Measurements from ENCODE around the gene TRIM26. TPM values are rescaled to one million over a fixed set of nuclear protein-coding genes. Genes with fewer than 3 reads are reported as not detected.
"Not testable (repeated sequence)": the region's sequence is repeated elsewhere in the genome, so short reads cannot be mapped to it uniquely, and the experiment has no call there.

TRIM26 gene
- total and polyA plus RNA-seq, 7 donors, result 13.1 to 36.4 (median 15.6) TPM

- no peak for ATAC-seq
- intact Hi-C loops (cut with DNase I), result no loop called here
Measured at GRCh38 chr6:30147096-30147495, 66.1 kb downstream of the TRIM26 start.

DNA sequence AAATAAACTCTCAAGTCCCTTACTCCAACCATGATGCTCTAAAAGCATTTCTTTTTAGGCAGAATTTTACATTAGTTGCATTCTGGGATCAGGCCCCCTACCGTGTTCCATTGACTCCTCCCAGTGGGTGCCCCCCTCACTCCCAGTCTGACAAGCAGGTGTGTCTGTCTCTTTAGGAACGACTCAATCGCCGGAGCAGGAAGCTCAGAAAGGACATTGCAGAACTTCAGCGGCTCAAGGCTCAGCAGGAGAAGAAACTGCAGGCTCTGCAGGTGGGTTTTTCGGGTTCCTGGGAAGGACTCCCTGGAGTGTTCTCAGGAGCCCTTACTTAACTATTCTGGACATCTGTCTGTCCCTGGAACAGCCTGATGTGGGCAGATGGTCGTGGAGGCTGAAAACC is 67.4 kb downstream of the TRIM26 start:
- no peaks in the 10 kb centered on the region for H3K36me3 ChIP-seq (ENCODE audit: insufficient read depth in 1 of 2, low read depth in 1 of 2)
- intact Hi-C loops (cut with DNase I), result no loop called here
- H3K4me3 ChIP-seq, result no peak overlapping the region
- TF ChIP-seq CTCF (IDR thresholded peaks at IDR 0.05), result no peak
- no peak for ATAC-seq
- H3K9me3 ChIP-seq, result no peaks in the 10 kb centered on the region
- 39 to 44% (median 40%) methylated on average over 7 of the region's 7 CpGs for WGBS, 3 donors
- no peak overlapping the region for H3K27ac ChIP-seq
- H3K27me3 ChIP-seq (ENCODE audit: insufficient read depth in 3 of 3, low read length in 2 of 3), result peaks cover 0 to 36% (median 4%) of the 10 kb centered on the region in 3 donors
- DNase-seq, result no peak
- H3K4me1 ChIP-seq, result no peaks in the 10 kb centered on the region

More at GRCh38 chr6:30147096-30147495, 66.1 kb downstream of the TRIM26 start:
- no peaks in the 10 kb centered on the region for H3K4me1 ChIP-seq
- H3K9me3 ChIP-seq, result no peaks in the 10 kb centered on the region
- no peak for DNase-seq
- H3K36me3 ChIP-seq (ENCODE audit: insufficient read depth in 1 of 2, low read depth in 1 of 2), result no peaks in the 10 kb centered on the region
- H3K27me3 ChIP-seq (ENCODE audit: insufficient read depth in 3 of 3, low read length in 2 of 3), result peaks cover 0 to 34% (median 6%) of the 10 kb centered on the region in 3 donors
- no peak overlapping the region for H3K4me3 ChIP-seq
- 44 to 66% (median 52%) methylated on average over 3 of the region's 3 CpGs for WGBS, 3 donors
- no peak for TF ChIP-seq CTCF (IDR thresholded peaks at IDR 0.05)
- no peak overlapping the region for H3K27ac ChIP-seq

GRCh38 chr6:30144811-30145210 is 68.4 kb downstream of the TRIM26 start:
- H3K27ac ChIP-seq, result no peak overlapping the region
- no peak for DNase-seq
- no peak for ATAC-seq
- H3K9me3 ChIP-seq, result no peaks in the 10 kb centered on the region
- WGBS, 3 donors, result 56 to 62% (median 60%) methylated on average over 6 of the region's 6 CpGs
- H3K4me3 ChIP-seq, result no peak overlapping the region
- H3K27me3 ChIP-seq (ENCODE audit: insufficient read depth in 3 of 3, low read length in 2 of 3), result peaks cover 0 to 39% (median 4%) of the 10 kb centered on the region in 3 donors
- intact Hi-C loops (cut with DNase I), result no loop called here
- H3K4me1 ChIP-seq, result no peaks in the 10 kb centered on the region
- no peaks in the 10 kb centered on the region for H3K36me3 ChIP-seq (ENCODE audit: insufficient read depth in 1 of 2, low read depth in 1 of 2)
- no peak for TF ChIP-seq CTCF (IDR thresholded peaks at IDR 0.05)

GRCh38 chr6:30143780-30144179 is 69.4 kb downstream of the TRIM26 start:
- intact Hi-C loops (cut with DNase I), result no loop called here
- WGBS, 3 donors, result 50 to 56% (median 54%) methylated on average over 2 of the region's 2 CpGs
- H3K36me3 ChIP-seq (ENCODE audit: insufficient read depth in 1 of 2, low read depth in 1 of 2), result no peaks in the 10 kb centered on the region
- H3K4me3 ChIP-seq, result no peak overlapping the region
- ATAC-seq (no peak), DNase-seq (no peak)
- H3K27me3 ChIP-seq (ENCODE audit: insufficient read depth in 3 of 3, low read length in 2 of 3), result peaks cover 0 to 41% (median 4%) of the 10 kb centered on the region in 3 donors
- H3K27ac ChIP-seq, result no peak overlapping the region
- TF ChIP-seq CTCF (IDR thresholded peaks at IDR 0.05), result no peak
- H3K4me1 ChIP-seq, result no peaks in the 10 kb centered on the region
- H3K9me3 ChIP-seq, result no peaks in the 10 kb centered on the region

- WGBS, 3 donors, result 74 to 75% (median 74%) methylated on average over 3 of the region's 3 CpGs
- H3K4me1 ChIP-seq, result no peaks in the 10 kb centered on the region
- no peaks in the 10 kb centered on the region for H3K9me3 ChIP-seq
- no peak for DNase-seq
- H3K4me3 ChIP-seq, result no peak overlapping the region
- no peak for TF ChIP-seq CTCF (IDR thresholded peaks at IDR 0.05)
- ATAC-seq, result no peak
- peaks cover 0 to 38% (median 4%) of the 10 kb centered on the region in 3 donors for H3K27me3 ChIP-seq (ENCODE audit: insufficient read depth in 3 of 3, low read length in 2 of 3)
- intact Hi-C loops (cut with DNase I), result no loop called here
- no peaks in the 10 kb centered on the region for H3K36me3 ChIP-seq (ENCODE audit: insufficient read depth in 1 of 2, low read depth in 1 of 2)
- H3K27ac ChIP-seq, result no peak overlapping the region
Measured at GRCh38 chr6:30142665-30143064, 70.5 kb downstream of the TRIM26 start.

GRCh38 chr6:30140240-30140639 is 73.0 kb downstream of the TRIM26 start:
- DNase-seq; H3K36me3 ChIP-seq (ENCODE audit: insufficient read depth in 1 of 2, low read depth in 1 of 2); H3K4me3 ChIP-seq; ATAC-seq; H3K9me3 ChIP-seq; H3K27ac ChIP-seq; intact Hi-C loops (cut with DNase I); H3K4me1 ChIP-seq: not testable (repeated sequence)
- peaks cover 0 to 36% (median 0%) of the 10 kb centered on the region in 3 donors for H3K27me3 ChIP-seq (ENCODE audit: insufficient read depth in 3 of 3, low read length in 2 of 3)
- 74 to 82% (median 81%) methylated on average over 8 of the region's 8 CpGs for WGBS, 3 donors

Data from psoas muscle (tissue), 8 donors.